ENCODE data around the gene TCAIM.

The TCAIM gene

GRCh38 chr3:44355362-44356033 lies 16.9 kb downstream of the TCAIM start:
- TF ChIP-seq CTCF (IDR thresholded peaks at IDR 0.05; ENCODE audit: low read depth, low read length) = no peak
- peak; percentile 86 for DNase-seq (ENCODE audit: low read depth, low spot score)
- H3K4me3 ChIP-seq (ENCODE audit: low read depth, low read length) = no peak overlapping the region
- in situ Hi-C loops (cut with HindIII; ENCODE audit: low sequenced_read_pairs) = no loop called here

GRCh38 chr3:44359146-44359751 lies 20.7 kb downstream of the TCAIM start:
- in situ Hi-C loops (cut with HindIII; ENCODE audit: low sequenced_read_pairs) = no loop called here
- H3K4me3 ChIP-seq (ENCODE audit: low read depth, low read length) = no peak overlapping the region
- DNase-seq (ENCODE audit: low read depth, low spot score) = no peak
- no peak for TF ChIP-seq CTCF (IDR thresholded peaks at IDR 0.05; ENCODE audit: low read depth, low read length)

- TF ChIP-seq CTCF (IDR thresholded peaks at IDR 0.05; ENCODE audit: low read depth, low read length) = no peak
- in situ Hi-C loops (cut with HindIII; ENCODE audit: low sequenced_read_pairs) = no loop called here
- no peak overlapping the region for H3K4me3 ChIP-seq (ENCODE audit: low read depth, low read length)
- no peak for DNase-seq (ENCODE audit: low read depth, low spot score)
These were observed 25.0 kb downstream of the TCAIM start for GRCh38 chr3:44363591-44363990.

- no peak for DNase-seq (ENCODE audit: low read depth, low spot score)
- in situ Hi-C loops (cut with HindIII; ENCODE audit: low sequenced_read_pairs) = no loop called here
- no peak for TF ChIP-seq CTCF (IDR thresholded peaks at IDR 0.05; ENCODE audit: low read depth, low read length)
These were observed 27.4 kb downstream of the TCAIM start for GRCh38 chr3:44365952-44366351.

GRCh38 chr3:44375450-44375849 lies 36.9 kb downstream of the TCAIM start:
- no peak for TF ChIP-seq CTCF (IDR thresholded peaks at IDR 0.05; ENCODE audit: low read depth, low read length)
- H3K4me3 ChIP-seq (ENCODE audit: low read depth, low read length) = no peak overlapping the region
- no peak for DNase-seq (ENCODE audit: low read depth, low spot score)
- in situ Hi-C loops (cut with HindIII; ENCODE audit: low sequenced_read_pairs) = no loop called here

More at GRCh38 chr3:44365952-44366351, 27.4 kb downstream of the TCAIM start:
- H3K4me3 ChIP-seq (ENCODE audit: low read depth, low read length) = no peak overlapping the region

GRCh38 chr3:44387404-44387803 lies 48.8 kb downstream of the TCAIM start:
- in situ Hi-C loops (cut with HindIII; ENCODE audit: low sequenced_read_pairs) = no loop called here
- TF ChIP-seq CTCF (IDR thresholded peaks at IDR 0.05; ENCODE audit: low read depth, low read length) = no peak
- H3K4me3 ChIP-seq (ENCODE audit: low read depth, low read length) = no peak overlapping the region
- DNase-seq (ENCODE audit: low read depth, low spot score) = no peak
